ENCODE results near the gene PJVK. TPM values are rescaled to one million over a fixed set of nuclear protein-coding genes. Genes with fewer than 3 reads are reported as not detected.

PJVK gene
- total and polyA plus RNA-seq, 2 of the 4 experiments (the other 2 are of a cell fraction) = 0.72 to 2.4 TPM

DNA sequence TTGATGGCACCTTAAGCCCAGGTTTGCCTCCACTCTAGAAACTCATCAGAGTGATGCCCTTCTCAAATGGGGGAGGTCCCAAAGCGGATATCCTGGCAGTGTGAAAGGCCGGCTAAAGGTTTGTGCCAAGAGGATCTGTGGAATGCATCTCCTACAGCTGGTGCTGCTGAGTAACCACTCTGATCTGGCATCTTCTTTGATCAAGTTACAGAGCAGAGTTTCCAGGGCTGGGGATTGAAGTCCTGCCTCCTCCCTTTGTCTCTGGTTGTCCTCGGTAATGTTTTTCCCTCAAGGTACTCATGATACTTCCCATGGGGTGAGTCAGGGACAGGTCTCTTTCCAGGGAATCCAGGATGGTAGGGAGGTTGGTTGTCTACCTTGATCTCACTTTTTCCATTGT, 24.8 kb upstream of the PJVK start:
- Histone ChIP-seq H3K36me3 (ENCODE audit: control insufficient read depth, insufficient read depth, low read length) (peaks cover 9% of the 10 kb centered on the region), H3K14ac (replicated peaks; ENCODE audit: low read depth, low read length) (no peak overlapping the region), H3K18ac (ENCODE audit: low read depth, low read length) (no peak overlapping the region), H3K9me3 (ENCODE audit: control insufficient read depth, insufficient read depth, low read length) (peaks cover 2% of the 10 kb centered on the region; the same call in 1 of the 2 replicates), H3K9me1 (ENCODE audit: insufficient read depth, low read length) (peaks cover 12% of the 10 kb centered on the region; the same call in 1 of the 2 replicates), H2BK5ac (ENCODE audit: low read depth, low read length, poor library complexity, severe bottlenecking) (no peak overlapping the region), H2BK15ac (ENCODE audit: low read depth, low read length) (no peak overlapping the region), H4K5ac (ENCODE audit: low read depth, low read length) (no peak overlapping the region), H3K79me1 (ENCODE audit: low read depth in 1 of 2, low read length in 2 of 2) (peaks cover 14 to 30% of the 10 kb centered on the region in 2 experiments), H3K4me2 (ENCODE audit: low read depth, low read length) (no peak overlapping the region), H3K4ac (ENCODE audit: low read depth, low read length) (no peak overlapping the region), H4K8ac (ENCODE audit: low read depth in 2 of 2, low read length in 2 of 2) (no peak overlapping the region), H3K4me3 (ENCODE audit: insufficient read depth, low read depth, low read length) (no peak overlapping the region), H3K27me3 (ENCODE audit: control insufficient read depth, insufficient read depth, low read length) (no peaks in the 10 kb centered on the region), H3K56ac (ENCODE audit: extremely low read depth, insufficient read depth, low read length) (no peak overlapping the region), H2BK120ac (ENCODE audit: low read depth, low read length) (no peak overlapping the region), H2AK5ac (ENCODE audit: low read depth, low read length) (no peak overlapping the region), H3K4me1 (ENCODE audit: control insufficient read depth, insufficient read depth, low read length) (no peaks in the 10 kb centered on the region), H2AK9ac (replicated peaks; ENCODE audit: low read depth, low read length, poor library complexity) (no peak overlapping the region), H2AFZ (replicated peaks; ENCODE audit: low read length, poor library complexity) (no peak overlapping the region), H3K9ac (ENCODE audit: low read depth, low read length) (no peak overlapping the region), H4K91ac (ENCODE audit: insufficient read depth, low read depth, low read length) (no peak overlapping the region), H4K20me1 (ENCODE audit: insufficient read depth, low read length) (no peaks in the 10 kb centered on the region), H3K23ac (ENCODE audit: low read depth, low read length) (no peak overlapping the region), H3K27ac (ENCODE audit: insufficient read depth, low read length) (no peak overlapping the region), H2BK20ac (ENCODE audit: low read depth, low read length) (no peak overlapping the region)
- ChIA-PET CTCF (no interaction called here), POLR2A (ENCODE audit: unreplicated experiment) (no interaction called here)
- TF ChIP-seq RCOR1 (IDR thresholded peaks at IDR 0.05; ENCODE audit: insufficient replicate concordance, low read length) = no peak
- TF ChIP-seq SMC3 (IDR thresholded peaks at IDR 0.05; ENCODE audit: low read depth, low read length) = no peak
- TF ChIP-seq BHLHE40 (IDR thresholded peaks at IDR 0.05; ENCODE audit: low read depth, low read length) = no peak
- TF ChIP-seq, protein P1, sequence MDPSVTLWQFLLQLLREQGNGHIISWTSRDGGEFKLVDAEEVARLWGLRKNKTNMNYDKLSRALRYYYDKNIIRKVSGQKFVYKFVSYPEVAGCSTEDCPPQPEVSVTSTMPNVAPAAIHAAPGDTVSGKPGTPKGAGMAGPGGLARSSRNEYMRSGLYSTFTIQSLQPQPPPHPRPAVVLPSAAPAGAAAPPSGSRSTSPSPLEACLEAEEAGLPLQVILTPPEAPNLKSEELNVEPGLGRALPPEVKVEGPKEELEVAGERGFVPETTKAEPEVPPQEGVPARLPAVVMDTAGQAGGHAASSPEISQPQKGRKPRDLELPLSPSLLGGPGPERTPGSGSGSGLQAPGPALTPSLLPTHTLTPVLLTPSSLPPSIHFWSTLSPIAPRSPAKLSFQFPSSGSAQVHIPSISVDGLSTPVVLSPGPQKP (IDR thresholded peaks at IDR 0.05; ENCODE audit: borderline replicate concordance, low read depth, low read length) = no peak
- TF ChIP-seq RFX5 (IDR thresholded peaks at IDR 0.05; ENCODE audit: low read depth, low read length) = no peak
- no peak for TF ChIP-seq MAZ (IDR thresholded peaks at IDR 0.05; ENCODE audit: borderline replicate concordance, low read depth, low read length)
- TF ChIP-seq FOS (IDR thresholded peaks at IDR 0.05; ENCODE audit: low read depth, low read length) = no peak
- TF ChIP-seq MAFK (IDR thresholded peaks at IDR 0.05; ENCODE audit: low read depth, low read length) = no peak
- TF ChIP-seq USF2 (IDR thresholded peaks at IDR 0.05; ENCODE audit: low read depth, low read length) = no peak
- no peak for TF ChIP-seq POLR2A (IDR thresholded peaks at IDR 0.05; ENCODE audit: low read depth, low read length)
- TF ChIP-seq RAD21 (IDR thresholded peaks at IDR 0.05; ENCODE audit: low read length) = no peak
- TF ChIP-seq CHD1 (IDR thresholded peaks at IDR 0.05; ENCODE audit: low read depth, low read length) = no peak
- TF ChIP-seq, protein P2, sequence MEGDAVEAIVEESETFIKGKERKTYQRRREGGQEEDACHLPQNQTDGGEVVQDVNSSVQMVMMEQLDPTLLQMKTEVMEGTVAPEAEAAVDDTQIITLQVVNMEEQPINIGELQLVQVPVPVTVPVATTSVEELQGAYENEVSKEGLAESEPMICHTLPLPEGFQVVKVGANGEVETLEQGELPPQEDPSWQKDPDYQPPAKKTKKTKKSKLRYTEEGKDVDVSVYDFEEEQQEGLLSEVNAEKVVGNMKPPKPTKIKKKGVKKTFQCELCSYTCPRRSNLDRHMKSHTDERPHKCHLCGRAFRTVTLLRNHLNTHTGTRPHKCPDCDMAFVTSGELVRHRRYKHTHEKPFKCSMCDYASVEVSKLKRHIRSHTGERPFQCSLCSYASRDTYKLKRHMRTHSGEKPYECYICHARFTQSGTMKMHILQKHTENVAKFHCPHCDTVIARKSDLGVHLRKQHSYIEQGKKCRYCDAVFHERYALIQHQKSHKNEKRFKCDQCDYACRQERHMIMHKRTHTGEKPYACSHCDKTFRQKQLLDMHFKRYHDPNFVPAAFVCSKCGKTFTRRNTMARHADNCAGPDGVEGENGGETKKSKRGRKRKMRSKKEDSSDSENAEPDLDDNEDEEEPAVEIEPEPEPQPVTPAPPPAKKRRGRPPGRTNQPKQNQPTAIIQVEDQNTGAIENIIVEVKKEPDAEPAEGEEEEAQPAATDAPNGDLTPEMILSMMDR (conservative IDR thresholded peaks at IDR 0.05; ENCODE audit: low read depth, low read length) = no peak
- TF ChIP-seq MXI1 (IDR thresholded peaks at IDR 0.05; ENCODE audit: borderline replicate concordance, low read depth, low read length) = no peak
- TF ChIP-seq CEBPB (IDR thresholded peaks at IDR 0.05; ENCODE audit: low read depth, low read length) = no peak
- TF ChIP-seq NFE2L2 (IDR thresholded peaks at IDR 0.05; ENCODE audit: low read depth, low read length) = no peak
- dilution Hi-C loops (cut with HindIII; ENCODE audit: low sequenced_read_pairs, unreplicated experiment) = no loop called here
- BruUV-seq (replicated peaks) = no TSS peak
- DNase-seq (peak; percentile 41), ATAC-seq (ENCODE audit: low read depth) (peak; percentile 75)
- no CpG with 5 or more reads among the region's 3 CpGs for WGBS, 2 experiments (ENCODE audit: extremely low coverage in 2 of 2, insufficient read length in 1 of 2)
- in situ Hi-C loops (cut with MboI; ENCODE audit: low sequenced_read_pairs) = no loop called here
- intact Hi-C loops (cut with micrococcal nuclease) = no loop called here
